Psoas muscle (tissue), 8 donors: ENCODE results near the gene BBS9. TPM values are rescaled to one million over a fixed set of nuclear protein-coding genes. Genes with fewer than 3 reads are reported as not detected.

Experiments
- ATAC-seq, 4 donors: fragments of 200-7000 bp; cut with Tn5 transposase; one replicate each; pipeline ENCODE4 v1.9.1; 2020; ENCODE audit warnings: moderate library complexity in 3 of 4, mild to moderate bottlenecking in 2 of 4
- DNase-seq, 2 donors: peaks; one replicate each; pipeline ENCODE4 v3.0.0-alpha.2; 2020
- H3K27ac ChIP-seq: fragments of 200-600 bp; one replicate; pipeline ENCODE4 v1.8.0; 2022
- H3K27me3 ChIP-seq, 3 donors: fragments of 200-600 bp in 1 of 3; one replicate each; pipeline versions ENCODE4 v1.6.1 to v1.8.0; 2013 to 2022; ENCODE audit warnings: low read length in 2 of 3, mild to moderate bottlenecking in 2 of 3, moderate library complexity in 1 of 3; ENCODE audit not compliant: insufficient read depth in 3 of 3
- H3K36me3 ChIP-seq, 2 donors: fragments of 200-600 bp in 1 of 2; one replicate each; pipeline versions ENCODE4 v1.6.1 to v1.8.0; 2013 to 2022; ENCODE audit warnings: low read depth in 1 of 2, mild to moderate bottlenecking in 1 of 2, moderate library complexity in 1 of 2; ENCODE audit not compliant: insufficient read depth in 1 of 2
- H3K4me1 ChIP-seq: fragments of 200-600 bp; one replicate; pipeline ENCODE4 v1.8.0; 2022
- H3K4me3 ChIP-seq: fragments of 200-600 bp; one replicate; pipeline ENCODE4 v1.8.0; 2022; ENCODE audit warnings: mild to moderate bottlenecking
- H3K9me3 ChIP-seq: fragments of 200-600 bp; one replicate; pipeline ENCODE4 v1.8.0; 2022
- CTCF ChIP-seq: fragments of 200-600 bp; IDR thresholded peaks from one replicate; pipeline ENCODE4 v1.8.0; 2022; ENCODE audit warnings: antibody characterized with exemption
- WGBS, 3 donors: extraction: QIAGEN DNeasy Blood & Tissue Kit; methylation state at CpG; one replicate each; pipeline versions ENCODE4 v1.1.6 to v1.1.7; 2013; 5-methylcytosine and 5-hydroxymethylcytosine counted together
- intact Hi-C, 2 donors: fragments of 100-400 bp; cut with DNase I; formaldehyde crosslinking; loops; one replicate each; pipeline versions ENCODE4 v1.11.0 to v1.14.2; 2022
- polyA plus RNA-seq, 3 donors: library from polyadenylated mRNA; stranded (reverse); fragments of 200-250 nt; gene quantifications; one replicate each; pipeline ENCODE4 v1.2.3, GENCODE V29; 2013
- total RNA-seq, 4 donors: library from RNA; stranded (reverse); fragmentation: NEBNext Ultra II Directional in 2 of 4; extraction: Animal tissue kit (Norgen Biotek cat#: 25700) in 2 of 4; gene quantifications; one replicate each; pipeline versions ENCODE4 v1.2.1 to v1.2.4, GENCODE V29; 2021 to 2023
- donor health status: healthy with polysubstance abuse.
- donor health status: DM: no; HTN: no; CAD: no; lungs with moderate emphysema.
- donor health status: Bipolar disorder and iron deficiency.
- donor health status: healthy.
- donor health status: DM: yes; HTN: yes; CAD: no.
- donor health status: DM: no; HTN: no; CAD: no.
- donor health status: DM: no; HTN: no; CAD: no.
- donor health status: DM: yes; HTN: yes; CAD: no.

BBS9 gene
- total and polyA plus RNA-seq, 7 donors, result 2.7 to 7.3 (median 4.1) TPM

- DNase-seq, result no peak
- H3K27ac ChIP-seq, result no peak overlapping the region
- H3K9me3 ChIP-seq, result no peaks in the 10 kb centered on the region
- H3K4me3 ChIP-seq, result no peak overlapping the region
- 79 to 90% (median 89%) methylated on average over 1 of the region's 1 CpG for WGBS, 3 donors
- H3K4me1 ChIP-seq, result no peaks in the 10 kb centered on the region
- no peak for TF ChIP-seq CTCF
- no peaks in the 10 kb centered on the region for H3K36me3 ChIP-seq
- ATAC-seq, result no peak
- intact Hi-C loops, result no loop called here
- H3K27me3 ChIP-seq, result no peaks in the 10 kb centered on the region
Observed at GRCh38 chr7:33582104-33582503, 452.7 kb downstream of the BBS9 start.

DNA sequence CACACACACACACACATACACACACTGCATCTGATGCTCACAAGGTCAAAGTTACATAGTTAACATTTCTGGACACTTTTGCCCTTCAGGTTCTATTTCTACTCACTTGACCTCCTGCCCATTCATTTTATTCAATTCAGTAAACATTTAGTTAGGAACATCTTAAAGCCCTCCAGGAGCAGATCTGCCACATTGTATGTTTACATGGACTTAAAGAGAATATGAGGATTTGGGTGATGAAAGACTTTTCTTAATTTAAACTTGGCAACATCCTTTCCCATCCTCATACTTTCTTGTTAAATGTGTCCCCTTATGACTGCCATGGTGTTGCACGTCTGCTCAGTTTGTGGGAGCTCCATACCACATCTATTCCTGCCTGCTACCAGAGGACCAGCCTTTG is 453.2 kb downstream of the BBS9 start:
- intact Hi-C loops, result no loop called here
- H3K27me3 ChIP-seq, result no peaks in the 10 kb centered on the region
- no peaks in the 10 kb centered on the region for H3K9me3 ChIP-seq
- H3K27ac ChIP-seq, result no peak overlapping the region
- no peak overlapping the region for H3K4me3 ChIP-seq
- DNase-seq, result no peak
- WGBS, 3 donors, result 95 to 100% (median 96%) methylated on average over 1 of the region's 1 CpG
- no peaks in the 10 kb centered on the region for H3K4me1 ChIP-seq
- H3K36me3 ChIP-seq, result no peaks in the 10 kb centered on the region
- no peak for TF ChIP-seq CTCF
- no peak for ATAC-seq

DNA sequence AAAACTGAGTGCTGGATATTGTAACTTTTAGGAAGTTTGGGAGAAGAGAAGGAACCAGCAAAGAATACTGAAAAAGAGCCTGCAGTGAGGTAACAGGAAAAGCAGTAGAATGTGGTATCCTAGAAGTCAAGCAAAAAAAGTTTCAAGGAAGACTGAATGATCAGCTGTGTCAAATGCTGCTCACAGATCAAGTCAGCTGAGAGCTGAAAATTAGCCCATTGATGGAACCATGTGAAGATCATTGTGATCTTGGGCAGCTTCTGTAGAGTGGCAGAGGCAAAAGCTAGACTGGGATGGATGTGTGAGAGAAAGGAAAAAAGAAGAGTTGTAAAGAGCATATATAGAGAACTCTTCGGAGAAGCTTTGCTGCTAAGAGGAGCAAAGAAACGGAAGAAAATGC is 460.5 kb downstream of the BBS9 start:
- Histone ChIP-seq H3K27me3 (no peaks in the 10 kb centered on the region), H3K27ac (no peak overlapping the region), H3K9me3 (no peaks in the 10 kb centered on the region), H3K4me3 (no peak overlapping the region), H3K4me1 (no peaks in the 10 kb centered on the region), H3K36me3 (no peaks in the 10 kb centered on the region)
- 95 to 100% (median 97%) methylated on average over 2 of the region's 2 CpGs for WGBS, 3 donors
- intact Hi-C loops, result no loop called here
- ATAC-seq (no peak), DNase-seq (no peak)
- TF ChIP-seq CTCF, result no peak

DNA sequence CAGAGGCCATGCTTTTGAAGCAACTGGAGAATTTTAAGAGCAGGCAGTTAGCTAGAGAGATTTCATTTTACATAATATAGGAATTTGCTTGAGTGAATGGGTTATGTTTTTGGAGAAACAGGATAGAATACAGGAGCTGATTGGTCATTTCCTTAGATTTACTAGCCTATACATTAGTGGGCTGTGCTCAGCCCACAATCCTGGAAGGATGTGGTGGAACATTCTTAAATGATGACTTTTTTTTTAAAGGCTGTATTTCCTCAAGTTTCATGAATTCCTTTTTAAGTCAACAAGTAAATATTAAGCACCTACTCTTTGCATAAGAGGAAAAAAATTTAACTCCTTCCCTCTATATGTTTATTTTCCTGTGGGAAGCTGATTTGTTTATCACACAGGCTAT is 461.6 kb downstream of the BBS9 start:
- H3K4me3 ChIP-seq, result no peak overlapping the region
- H3K36me3 ChIP-seq, result no peaks in the 10 kb centered on the region
- H3K27ac ChIP-seq, result no peak overlapping the region
- H3K9me3 ChIP-seq, result no peaks in the 10 kb centered on the region
- no peaks in the 10 kb centered on the region for H3K4me1 ChIP-seq
- DNase-seq, result no peak
- H3K27me3 ChIP-seq, result no peaks in the 10 kb centered on the region
- no peak for TF ChIP-seq CTCF
- no peak for ATAC-seq
- intact Hi-C loops, result no loop called here

- Histone ChIP-seq H3K36me3 (no peaks in the 10 kb centered on the region), H3K9me3 (no peaks in the 10 kb centered on the region), H3K4me1 (no peaks in the 10 kb centered on the region), H3K4me3 (no peak overlapping the region), H3K27ac (no peak overlapping the region), H3K27me3 (no peaks in the 10 kb centered on the region)
- TF ChIP-seq CTCF, result no peak
- 79 to 80% (median 80%) methylated on average over 5 of the region's 5 CpGs for WGBS, 3 donors
- ATAC-seq (no peak), DNase-seq (no peak)
- intact Hi-C loops, result no loop called here
Observed at GRCh38 chr7:33591490-33591889, 462.1 kb downstream of the BBS9 start.
